UCSD-AML1 (cell line): ENCODE data around the gene REEP1.

Experiments used
- DNase-seq: peaks from one replicate; lab custom pipeline; 2025; ENCODE audit not compliant: unreplicated experiment; lab: John Stamatoyannopoulos, UW

The REEP1 gene

DNA sequence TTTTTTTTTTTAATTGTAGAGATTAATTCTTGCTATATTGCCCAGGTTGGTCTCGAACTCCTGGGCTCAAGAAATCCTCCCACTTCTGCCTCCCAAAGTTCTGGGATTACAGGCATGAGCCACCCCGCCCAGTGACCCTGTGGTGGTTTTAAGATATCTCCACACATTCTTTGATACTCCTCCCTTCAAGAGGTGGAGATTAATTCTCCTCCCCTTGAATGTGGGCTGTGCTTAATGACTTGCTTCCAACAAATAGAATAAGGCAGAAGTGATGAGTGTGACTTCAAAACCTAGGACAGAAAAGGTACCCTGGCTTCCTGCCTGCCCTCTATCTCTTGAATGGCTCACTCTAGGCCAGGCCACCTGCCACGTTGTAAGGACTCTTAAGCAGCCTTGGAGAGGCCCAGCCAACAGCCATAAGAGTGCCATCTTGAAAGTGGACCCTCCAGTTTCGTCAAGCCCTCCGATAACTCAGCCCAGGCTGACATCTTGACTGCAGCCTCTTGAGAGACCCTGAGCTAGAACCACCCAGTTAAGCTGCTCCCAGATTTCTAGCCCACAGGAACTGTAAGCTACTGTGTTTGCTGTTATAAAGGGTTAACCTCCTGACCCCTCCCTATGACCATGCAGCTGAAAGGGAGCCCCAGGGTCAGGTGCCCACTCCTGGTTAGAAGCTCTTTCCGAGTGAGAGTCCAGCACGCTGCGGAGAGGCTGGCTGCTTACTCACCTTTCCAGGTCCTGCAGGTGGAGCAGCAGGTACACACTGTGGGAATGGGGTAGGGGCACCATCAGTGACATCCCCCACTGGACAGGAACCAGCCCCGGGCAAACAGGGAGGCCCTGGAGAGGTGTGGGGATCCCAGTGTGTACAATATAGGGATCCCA is 110.5 kb downstream of the REEP1 start:
- no peak for DNase-seq

DNA sequence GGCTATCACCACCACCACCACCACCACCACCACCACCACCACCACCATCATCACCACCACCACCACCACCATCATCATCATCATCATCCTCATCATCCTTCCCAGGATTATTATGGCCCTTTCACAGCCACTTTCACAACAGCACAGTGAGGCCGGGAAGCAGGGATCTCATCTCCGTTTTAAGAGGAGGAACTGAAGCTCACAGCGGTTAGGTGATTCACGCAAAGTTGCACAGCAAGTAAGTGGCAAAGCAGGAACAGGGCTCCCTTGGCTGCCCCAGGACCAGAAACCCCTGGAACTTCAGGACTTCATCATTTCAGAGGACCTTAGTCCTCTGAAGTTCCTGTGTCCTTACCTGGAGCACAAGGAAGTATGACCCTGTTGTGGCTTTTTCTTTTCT is 111.4 kb downstream of the REEP1 start:
- no peak for DNase-seq

DNA sequence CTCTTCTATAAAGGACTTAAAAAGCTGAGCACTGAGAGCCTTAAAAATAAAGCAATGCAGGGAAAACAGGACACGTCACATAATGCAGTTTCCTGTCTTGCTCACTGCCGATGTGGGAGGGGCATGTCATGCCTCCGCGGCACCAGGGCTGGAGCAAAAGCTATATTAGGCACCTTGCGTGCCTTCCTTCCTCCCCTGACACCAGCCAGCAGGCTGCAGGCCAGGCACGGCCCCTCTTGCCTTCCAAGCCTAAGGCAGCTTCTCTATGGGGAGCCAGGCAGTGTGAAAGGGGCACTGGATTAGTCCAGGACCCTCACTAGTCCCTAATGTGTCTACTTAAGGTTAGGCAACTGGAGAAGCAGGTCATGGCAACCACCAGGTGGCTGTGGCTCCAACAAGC is 111.8 kb downstream of the REEP1 start:
- peak; percentile 72 for DNase-seq

DNA sequence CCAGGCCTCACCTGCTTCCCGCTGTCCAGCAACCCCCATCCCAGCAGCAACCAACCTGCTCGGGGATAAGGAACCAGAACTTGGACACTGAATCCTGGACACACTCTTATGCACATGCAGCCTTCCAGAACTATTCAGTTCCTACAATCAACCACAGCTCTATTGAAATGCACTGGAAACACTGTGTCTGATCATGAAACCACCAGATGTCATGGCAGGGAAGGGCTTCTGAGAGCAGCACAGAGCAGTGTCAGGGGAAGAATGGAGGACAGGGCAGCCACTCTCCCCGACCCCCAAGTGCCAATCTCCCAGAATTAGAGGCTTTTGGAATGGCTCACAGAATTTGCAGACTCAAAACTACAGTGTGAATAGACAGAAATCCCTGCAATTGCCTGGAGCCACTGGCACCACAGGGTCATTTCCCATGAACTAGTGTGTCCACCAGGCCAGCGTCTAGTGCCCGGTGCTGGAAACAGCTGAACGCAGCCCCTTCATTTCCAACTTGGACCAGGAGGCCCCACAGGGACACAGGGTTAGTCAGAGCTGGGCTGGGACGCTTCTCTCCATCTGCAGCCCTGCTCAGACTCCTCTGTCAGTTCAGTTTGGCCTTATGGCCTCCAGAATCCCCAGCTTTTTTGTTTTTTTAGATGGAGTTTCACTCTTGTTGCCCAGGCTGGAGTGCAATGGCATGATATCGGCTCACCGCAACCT is 112.6 kb downstream of the REEP1 start:
- no peak for DNase-seq

DNA sequence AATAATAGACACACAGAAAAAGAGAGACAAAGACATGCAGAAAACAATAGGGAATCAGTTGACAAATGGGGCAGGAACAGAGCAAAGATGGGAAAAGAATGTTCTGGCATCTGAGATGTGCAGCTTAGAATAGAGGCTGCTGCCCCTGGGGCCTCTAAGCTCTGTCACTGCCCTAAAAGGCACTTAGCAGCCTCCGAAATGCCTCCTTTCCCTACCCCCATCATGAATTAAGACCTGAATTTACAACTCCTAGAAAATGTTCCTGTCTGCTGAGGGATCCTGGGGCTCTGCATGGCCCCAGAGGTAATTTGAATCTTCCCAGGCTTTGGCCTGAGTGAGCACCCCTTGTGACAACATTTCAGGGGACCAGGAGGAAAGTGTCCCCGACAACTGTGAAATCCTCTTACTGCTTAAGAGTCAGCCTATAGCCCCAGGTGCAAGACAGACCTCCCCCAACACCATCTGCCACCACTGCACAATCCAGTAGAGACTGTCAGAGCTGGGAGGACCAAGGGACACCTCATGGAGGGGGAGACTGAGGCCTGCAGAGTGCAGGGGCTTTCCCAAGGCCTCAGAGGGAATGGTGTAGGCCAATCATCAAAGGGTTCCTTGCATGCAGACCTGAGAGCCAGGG is 113.4 kb downstream of the REEP1 start:
- no peak for DNase-seq

DNA sequence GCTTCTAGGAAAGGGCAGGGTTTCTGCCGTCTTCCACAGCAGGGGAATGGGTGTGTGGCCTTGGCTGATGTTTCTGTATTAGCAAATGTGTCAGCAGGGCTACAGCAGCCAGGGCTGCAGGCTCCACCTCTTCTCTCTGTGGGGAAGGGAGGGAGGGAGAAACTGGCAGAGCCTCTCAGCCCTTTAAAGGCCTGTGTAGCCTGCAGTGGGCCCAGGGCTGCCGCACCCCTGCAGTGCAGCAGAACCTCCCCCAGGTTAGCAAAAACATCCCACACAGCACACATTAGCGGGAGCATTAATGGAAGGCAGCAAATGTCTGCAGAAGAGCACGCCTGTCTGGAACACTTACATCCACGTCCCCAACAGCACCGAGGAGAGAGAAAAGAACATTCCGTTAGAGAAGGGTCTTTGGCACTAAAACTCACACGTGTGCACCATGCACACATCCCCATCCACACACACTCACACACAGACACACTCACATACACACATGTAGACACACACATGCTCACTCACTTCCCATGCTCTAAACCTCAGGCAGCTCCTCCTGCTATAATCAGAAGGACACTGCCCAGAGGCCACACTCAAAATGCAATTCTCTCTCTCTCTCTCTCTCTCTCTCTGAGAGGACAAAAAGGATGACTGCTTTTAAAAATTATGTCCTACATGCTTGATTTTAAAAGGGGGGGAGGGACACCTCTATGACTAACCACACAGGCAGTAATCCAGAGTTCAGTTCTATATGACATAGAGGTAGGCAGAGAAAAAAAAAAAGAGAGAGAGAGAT is 114.1 kb downstream of the REEP1 start:
- no peak for DNase-seq

DNA sequence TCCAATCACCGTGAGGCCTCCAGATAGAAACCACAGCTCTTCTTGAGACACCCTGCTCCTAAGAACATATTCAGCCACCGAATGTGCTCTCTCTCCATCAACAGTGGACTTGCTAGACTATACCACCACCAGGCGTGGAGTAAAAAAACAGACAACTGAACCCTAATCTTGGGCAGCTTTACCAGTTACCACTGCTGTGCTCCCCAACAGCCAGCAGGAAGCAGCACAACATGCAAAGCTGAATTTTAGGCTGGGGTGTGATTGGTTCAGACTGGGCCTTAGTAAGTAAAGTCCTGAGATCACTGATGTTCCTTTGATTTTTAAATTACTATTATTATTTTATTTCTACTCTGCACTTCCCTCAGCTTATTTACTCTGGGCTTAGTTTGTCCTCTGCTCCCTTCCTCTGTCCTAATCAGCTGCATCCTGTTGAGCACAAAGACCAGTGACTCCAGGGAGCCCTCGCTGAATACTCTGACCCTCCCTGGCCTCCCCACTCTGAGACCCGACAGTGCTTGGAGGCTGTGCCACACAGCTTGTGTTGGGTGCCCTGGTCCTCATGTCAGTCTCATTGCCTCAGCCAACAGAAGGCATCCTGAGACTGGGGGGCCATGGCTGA is 116.3 kb downstream of the REEP1 start:
- DNase-seq, result peak; percentile 63

DNA sequence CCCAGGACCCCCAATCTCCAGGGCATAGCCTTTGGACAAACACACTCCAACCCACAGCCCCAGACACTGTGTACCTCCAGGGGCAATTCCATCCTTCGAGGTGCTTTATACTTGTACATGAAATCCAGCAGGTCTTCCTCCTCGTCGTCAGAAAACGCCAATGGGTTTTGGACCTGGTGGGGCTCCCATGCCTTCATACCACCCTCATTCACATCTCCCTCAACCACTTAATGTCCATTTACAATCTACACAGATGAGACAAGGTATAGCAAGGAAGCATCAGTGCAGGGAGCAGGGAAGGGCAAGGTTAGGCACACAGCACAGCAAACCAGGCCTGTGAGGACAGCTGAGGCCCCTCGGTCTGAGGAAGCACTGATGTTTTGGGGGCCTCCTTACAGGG is 117.5 kb downstream of the REEP1 start:
- DNase-seq, result no peak

DNA sequence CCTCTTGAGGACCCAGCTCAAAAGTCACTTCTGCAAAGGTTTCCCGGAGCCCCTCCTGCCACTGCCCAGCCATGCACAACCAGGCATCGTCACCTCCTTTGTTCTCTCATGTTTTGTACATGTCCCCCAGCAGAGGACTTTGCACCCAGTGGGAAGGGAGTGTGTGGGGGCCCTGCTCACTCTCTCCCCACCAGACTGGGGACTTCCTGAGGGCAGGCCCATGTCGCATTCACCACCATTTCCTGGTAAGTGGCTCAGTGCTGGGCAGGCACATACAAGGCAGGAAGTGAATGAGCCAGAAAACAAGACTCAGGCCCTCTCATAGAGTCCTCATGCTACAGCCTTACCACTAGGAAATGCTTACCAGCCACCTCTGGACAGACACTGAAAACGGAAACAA is 119.3 kb downstream of the REEP1 start:
- DNase-seq, result no peak

DNA sequence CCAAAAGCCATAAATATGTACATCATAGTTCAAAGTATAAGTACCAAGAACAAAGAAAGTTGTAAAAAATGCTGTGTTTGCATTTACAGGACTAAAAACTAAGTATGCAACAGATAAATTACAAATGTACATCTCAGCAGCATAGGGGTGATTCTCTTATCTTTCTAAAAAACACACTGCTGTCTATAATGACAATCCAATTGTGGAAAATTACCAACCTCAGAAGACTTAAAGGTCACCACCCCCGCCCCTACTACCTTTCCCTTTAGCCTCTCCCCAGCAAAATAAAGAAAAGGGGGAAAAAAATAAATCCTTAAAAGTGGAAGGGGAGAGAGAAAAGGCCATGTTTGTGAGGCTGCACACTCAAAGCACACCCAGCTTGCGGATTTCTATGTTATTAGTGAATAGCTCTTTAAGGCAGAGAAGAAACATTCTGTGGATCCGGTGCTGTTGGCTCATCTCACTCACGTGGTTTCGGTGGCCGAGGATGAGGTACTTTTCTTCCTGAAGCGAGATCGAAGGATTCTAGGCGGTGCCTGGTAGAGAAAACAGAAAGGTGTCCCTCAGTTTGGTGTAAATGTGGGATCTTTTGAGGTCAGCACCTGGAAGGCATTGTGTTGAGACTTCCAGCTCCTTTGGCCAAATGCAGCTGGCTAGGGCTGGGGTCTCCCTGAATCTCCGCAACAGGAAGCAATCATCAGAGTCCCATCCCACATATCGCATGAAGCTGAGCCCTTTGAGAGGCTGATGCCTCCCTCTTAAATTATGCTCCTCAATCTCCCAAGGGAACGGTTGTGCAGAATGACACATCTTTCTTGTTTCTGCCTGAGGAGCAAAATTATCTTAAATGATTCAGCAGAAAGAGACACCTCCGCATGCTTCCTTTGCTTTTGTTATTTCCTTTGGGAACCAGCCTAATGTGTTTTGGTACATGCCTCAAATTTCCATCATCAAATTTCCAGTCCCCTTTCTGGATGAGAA is 120.6 kb downstream of the REEP1 start:
- DNase-seq, result no peak

DNA sequence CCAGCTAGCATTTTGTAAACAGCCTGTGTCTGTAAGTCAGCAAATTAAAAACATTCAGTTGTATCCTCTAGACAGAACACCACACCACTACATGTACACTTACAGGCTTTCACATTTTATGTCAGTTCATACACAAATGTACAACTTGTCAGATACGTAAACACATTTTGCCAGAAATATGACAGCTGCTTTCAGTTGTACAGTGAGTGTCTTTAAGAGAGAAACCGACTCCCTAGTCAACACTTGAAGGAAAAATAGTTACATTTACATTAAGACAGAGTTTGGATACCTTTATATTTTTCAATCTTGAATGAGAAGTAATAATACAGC is 123.0 kb downstream of the REEP1 start:
- DNase-seq, result no peak

DNA sequence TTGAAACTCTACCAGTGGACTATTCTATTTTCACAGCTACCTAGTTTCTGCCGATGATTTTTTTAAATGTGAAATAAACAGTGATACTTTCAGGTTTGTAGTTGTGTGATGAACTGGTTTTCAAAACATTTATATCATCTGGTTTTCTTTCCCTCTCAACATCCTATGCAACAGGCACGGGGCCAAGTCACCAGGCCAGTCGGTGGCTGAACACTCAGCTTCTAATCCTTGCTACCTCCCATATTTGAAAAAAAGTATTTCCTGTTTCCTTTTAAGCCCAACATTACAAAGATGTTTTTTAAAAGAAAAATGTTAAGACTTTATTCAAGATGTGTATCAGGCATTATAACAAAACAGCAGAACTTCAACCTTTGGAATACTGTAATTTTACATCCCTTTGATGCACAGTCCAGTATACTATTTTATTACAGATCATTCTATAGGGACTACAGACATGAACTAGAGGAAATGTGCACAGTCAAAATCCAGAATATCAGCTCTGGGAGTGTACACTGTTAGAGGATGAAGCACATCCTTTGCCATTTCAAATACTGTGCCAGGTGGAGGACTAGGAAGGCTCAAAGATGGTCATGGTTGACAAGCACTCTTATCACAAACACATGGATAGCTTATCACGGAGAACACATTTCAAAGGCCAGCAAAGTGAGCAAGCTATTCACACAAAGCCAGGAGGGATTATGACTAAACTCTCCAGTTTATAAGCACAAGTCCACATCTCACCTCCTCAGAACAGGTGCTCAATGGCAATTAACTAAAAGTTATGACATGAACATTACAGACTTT is 123.5 kb downstream of the REEP1 start:
- no peak for DNase-seq

DNA sequence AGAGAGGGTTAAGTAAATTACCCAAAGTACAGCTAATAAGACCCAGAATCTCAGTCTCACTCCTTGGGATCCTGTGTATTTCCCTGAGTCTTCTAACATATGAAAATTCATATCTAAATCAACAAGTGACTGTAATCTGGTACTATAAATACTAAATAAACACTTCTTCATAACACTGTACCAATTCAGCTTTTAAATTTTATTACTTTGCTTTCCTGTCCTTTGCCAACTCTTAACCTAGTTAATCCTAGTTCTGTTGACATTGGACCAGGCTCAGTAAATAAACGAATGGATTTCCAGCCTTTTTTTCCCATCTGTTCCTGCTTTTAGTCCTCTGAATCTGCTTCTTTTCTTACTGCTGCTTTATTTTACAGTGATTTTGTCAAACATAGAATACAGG is 124.4 kb downstream of the REEP1 start:
- DNase-seq, result no peak

DNA sequence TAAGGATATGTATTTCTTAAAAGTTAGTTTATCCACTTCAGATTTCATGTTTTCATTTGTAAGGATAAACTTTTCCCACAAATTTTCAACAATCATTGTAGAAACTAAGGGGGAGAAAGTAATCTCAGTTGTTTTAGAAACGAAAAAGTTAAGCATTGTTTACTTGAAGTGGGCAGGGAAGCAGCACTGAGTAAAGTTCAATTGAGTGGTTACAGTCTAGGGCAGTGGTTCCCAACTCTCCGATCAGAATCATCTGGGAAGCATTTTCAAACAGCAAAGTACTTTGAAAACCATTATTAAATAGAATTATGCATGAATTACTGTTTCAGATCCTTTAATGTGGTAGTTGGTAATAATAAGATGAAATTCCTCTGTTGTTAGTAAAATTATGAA is 125.6 kb downstream of the REEP1 start:
- DNase-seq, result no peak

DNA sequence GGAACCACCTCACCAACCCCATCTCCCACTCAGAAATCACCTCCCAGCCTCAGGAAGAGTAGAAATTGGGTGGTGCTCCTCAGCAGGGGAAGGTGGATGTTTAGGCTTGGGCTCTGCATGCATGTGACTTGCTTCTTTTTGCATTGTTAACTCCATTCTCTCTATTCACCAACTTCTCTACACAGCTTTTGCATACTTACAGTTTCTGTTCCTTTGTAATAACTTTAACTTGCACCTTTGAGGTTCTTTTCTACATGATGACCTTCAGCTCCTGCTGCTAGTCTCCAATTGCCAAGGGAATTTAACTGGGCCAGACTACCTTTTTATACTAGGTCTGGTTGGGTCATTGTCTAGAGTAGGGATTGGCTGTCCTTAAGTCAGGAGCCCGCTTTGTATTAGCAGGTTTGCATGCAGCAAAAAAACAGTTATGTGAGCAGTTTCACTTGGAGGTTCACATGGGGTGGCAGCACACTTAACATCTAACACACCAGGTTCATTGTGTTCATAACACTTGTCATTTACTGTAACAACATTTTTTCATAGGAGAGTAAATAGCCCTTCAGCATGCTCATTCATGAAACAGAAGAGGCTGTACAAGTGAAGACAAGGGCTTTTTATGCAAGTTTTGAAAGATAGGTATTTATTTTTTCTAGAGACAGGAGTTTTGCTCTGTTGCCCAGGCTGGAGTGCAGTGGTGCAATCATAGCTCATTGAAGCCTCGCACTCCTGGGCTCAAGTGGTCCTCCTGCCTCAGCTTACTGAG is 126.2 kb downstream of the REEP1 start:
- DNase-seq, result no peak

DNA sequence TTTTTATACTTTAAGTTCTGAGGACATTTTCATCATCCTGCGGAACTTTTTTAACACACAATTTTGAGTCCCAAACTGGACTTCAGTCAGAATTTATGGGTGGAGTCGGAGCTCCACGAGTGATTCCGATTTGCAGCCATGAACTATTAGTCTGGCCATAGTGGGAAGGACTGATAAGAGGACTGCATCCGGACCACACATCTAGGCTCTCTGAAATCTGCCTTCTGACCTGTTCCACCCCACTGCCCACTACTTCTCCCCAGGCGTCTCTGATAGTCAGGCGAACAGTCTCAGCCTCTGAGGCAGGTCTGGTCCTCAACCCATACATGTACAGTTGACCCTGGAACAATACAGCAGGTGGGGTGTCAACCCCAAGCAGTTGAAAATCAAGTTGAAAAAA is 133.0 kb downstream of the REEP1 start:
- no peak for DNase-seq

DNA sequence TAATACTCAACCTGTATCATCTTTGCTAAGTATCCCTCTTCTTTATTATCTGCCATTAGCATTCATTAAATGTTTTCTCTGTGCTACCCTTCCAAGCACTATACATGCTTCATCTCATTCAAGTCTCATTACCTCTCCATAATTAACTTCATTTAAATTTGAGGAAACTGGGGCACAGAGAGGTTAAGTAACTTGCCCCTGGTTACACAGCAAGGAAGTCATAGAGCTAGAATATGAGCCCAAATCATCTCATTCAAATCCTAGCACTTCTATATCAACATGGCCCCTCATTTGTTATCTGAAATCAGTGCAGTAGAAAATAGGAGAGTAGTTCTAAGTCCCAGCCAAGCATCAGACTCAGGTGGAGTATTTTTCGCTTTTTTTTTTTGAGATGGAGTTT is 133.8 kb downstream of the REEP1 start:
- DNase-seq, result no peak

DNA sequence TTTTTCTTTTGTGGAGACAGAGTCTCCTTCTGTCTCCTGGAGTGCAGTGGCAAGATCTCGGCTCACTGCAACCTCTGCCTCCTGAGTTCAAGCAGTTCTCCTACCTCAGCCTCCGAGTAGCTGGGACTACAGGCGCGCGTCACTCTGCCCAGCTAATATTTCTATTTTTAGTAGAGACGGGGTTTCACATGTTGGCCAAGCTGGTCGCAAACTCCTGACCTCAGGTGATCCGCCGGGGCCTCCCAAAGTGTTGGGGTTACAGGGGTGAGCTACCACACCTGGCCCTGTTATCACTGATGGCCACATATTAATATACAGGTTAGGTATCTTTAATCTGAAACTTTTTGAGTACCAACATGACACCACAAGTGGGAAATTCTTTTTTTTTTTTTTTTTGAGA is 134.7 kb downstream of the REEP1 start:
- DNase-seq, result no peak
